Endothelial cell of umbilical vein (primary cell): ENCODE data around the gene CUX1. TPM values are rescaled to one million over a fixed set of nuclear protein-coding genes. Genes with fewer than 3 reads are reported as not detected.

Experiments
- BruUV-seq: library from RNA; stranded (reverse); fragments of 400-500 nt; replicated peaks from 2 replicates; lab custom pipeline; 2021; lab: Mats Ljungman, UMichigan
- CTCF ChIA-PET: fragments of 300-600, 350-600 bp; sonication (Branson Sonifier 250); formaldehyde crosslinking; loops from one replicate; lab custom pipeline; 2021; ENCODE audit warnings: antibody characterized with exemption, inconsistent platforms; lab: Charles Lee
- POLR2A ChIA-PET: fragments of 300-600, 350-600 bp; sonication (Branson Sonifier 250); formaldehyde crosslinking; loops from one replicate; lab custom pipeline; 2021; ENCODE audit warnings: antibody characterized with exemption, inconsistent platforms; lab: Charles Lee
- DNase-seq: peaks from one replicate; pipeline ENCODE4 v3.0.0-alpha.2; 2011; ENCODE audit warnings: low read depth, low spot score
- FAIRE-seq: peaks from 2 replicates; lab custom pipeline; 2011; peaks lifted over from hg19 to GRCh38; lab: Jason Lieb, UNC
- H2AFZ ChIP-seq: 2 replicates; pipeline ENCODE4 v1.6.0; 2012; ENCODE audit warnings: low read depth, low read length, control low read depth, inconsistent platforms
- H3K27ac ChIP-seq: 2 replicates; pipeline ENCODE4 v1.5.1; 2011; ENCODE audit warnings: low read depth, mild to moderate bottlenecking, control low read depth, low read length, moderate library complexity; ENCODE audit not compliant: insufficient read depth
- H3K27me3 ChIP-seq, 2 experiments: 2 replicates each; pipeline versions ENCODE4 v1.6.0 to v1.6.1; 2011; ENCODE audit warnings: low read length in 2 of 2, mixed read lengths in 1 of 2; ENCODE audit not compliant: control insufficient read depth in 2 of 2, insufficient read depth in 2 of 2
- H3K36me3 ChIP-seq, 2 experiments: 2 replicates in 1 of 2; 3 replicates in 1 of 2; pipeline ENCODE4 v1.5.1; 2011; ENCODE audit warnings: low read length in 2 of 2, mild to moderate bottlenecking in 1 of 2, moderate library complexity in 1 of 2; ENCODE audit not compliant: control insufficient read depth in 2 of 2, insufficient read depth in 2 of 2; ENCODE audit errors: extremely low read depth in 1 of 2
- H3K4me1 ChIP-seq: 3 replicates; pipeline ENCODE4 v1.5.1; 2011; ENCODE audit warnings: mild to moderate bottlenecking, low read length; ENCODE audit not compliant: control insufficient read depth, insufficient read depth; ENCODE audit errors: extremely low read depth
- H3K4me2 ChIP-seq: 2 replicates; pipeline ENCODE4 v1.6.1; 2011; ENCODE audit warnings: low read length, control low read depth, mixed read lengths; ENCODE audit not compliant: insufficient read depth
- H3K4me3 ChIP-seq, 3 experiments: fragments of 200-600 bp in 1 of 3; sonication (generic), shearing (Covaris generic) in 1 of 3; replicated peaks in 1 of 3; 2 replicates each; pipeline ENCODE4 v1.5.1; 2011 to 2016; ENCODE audit warnings: control low read depth in 3 of 3, low read length in 3 of 3, mild to moderate bottlenecking in 2 of 3, inconsistent platforms in 1 of 3, low read depth in 1 of 3, moderate library complexity in 1 of 3; ENCODE audit not compliant: insufficient read depth in 1 of 3
- H3K79me2 ChIP-seq: 2 replicates; pipeline ENCODE4 v1.6.0; 2012; ENCODE audit warnings: low read length, inconsistent platforms; ENCODE audit not compliant: control insufficient read depth, insufficient read depth
- H3K9ac ChIP-seq: replicated peaks from 2 replicates; pipeline ENCODE3; 2011; ENCODE audit warnings: low read length, control low read depth; ENCODE audit not compliant: insufficient read depth; ENCODE audit errors: extremely low read depth
- H3K9me1 ChIP-seq: replicated peaks from 3 replicates; pipeline ENCODE4 v1.6.0; 2011; ENCODE audit warnings: mild to moderate bottlenecking, low read length; ENCODE audit not compliant: control insufficient read depth, insufficient read depth; ENCODE audit errors: extremely low read depth
- H3K9me3 ChIP-seq: replicated peaks from 2 replicates; pipeline ENCODE4 v1.5.1; 2012; ENCODE audit warnings: low read length, inconsistent platforms; ENCODE audit not compliant: control insufficient read depth, insufficient read depth
- H4K20me1 ChIP-seq: replicated peaks from 2 replicates; pipeline ENCODE3; 2011; ENCODE audit warnings: mild to moderate bottlenecking, low read length; ENCODE audit not compliant: control insufficient read depth, insufficient read depth; ENCODE audit errors: extremely low read depth
- CTCF ChIP-seq, 2 donors: IDR thresholded peaks; 1 replicate in 1 of 2; 2 replicates in 1 of 2; pipeline ENCODE4 v1.5.1; 2011; ENCODE audit warnings: low read length in 2 of 2, mild to moderate bottlenecking in 2 of 2, moderate library complexity in 2 of 2, control low read depth in 1 of 2, inconsistent platforms in 1 of 2, low read depth in 1 of 2; ENCODE audit not compliant: insufficient read depth in 1 of 2; ENCODE audit errors: extremely low read depth in 1 of 2
- EZH2 ChIP-seq: IDR thresholded peaks from 2 replicates; pipeline ENCODE4 v1.6.1; 2012; ENCODE audit warnings: borderline replicate concordance, low read depth, mild to moderate bottlenecking, moderate library complexity, low read length, inconsistent platforms; ENCODE audit not compliant: severe bottlenecking
- FOS ChIP-seq: IDR thresholded peaks from 2 replicates; pipeline ENCODE4 v1.6.1; 2011; ENCODE audit warnings: mild to moderate bottlenecking, low read length, moderate library complexity, borderline replicate concordance; ENCODE audit not compliant: insufficient read depth
- GATA2 ChIP-seq: IDR thresholded peaks from 2 replicates; pipeline ENCODE4 v1.7.0; 2011; ENCODE audit warnings: low read depth, mild to moderate bottlenecking, moderate library complexity, mixed read lengths, low read length; ENCODE audit not compliant: insufficient read length, insufficient read depth
- JUN ChIP-seq: IDR thresholded peaks from 2 replicates; pipeline ENCODE4 v1.6.1; 2011; ENCODE audit warnings: borderline replicate concordance, low read depth; ENCODE audit not compliant: insufficient read length, insufficient read depth
- MAX ChIP-seq: IDR thresholded peaks from 2 replicates; pipeline ENCODE4 v1.6.1; 2011; ENCODE audit not compliant: insufficient read depth, insufficient read length
- MYC ChIP-seq: IDR thresholded peaks from one replicate; pipeline ENCODE4 v1.6.1; 2011; ENCODE audit warnings: mild to moderate bottlenecking, low read depth, low read length
- POLR2A ChIP-seq: IDR thresholded peaks from 2 replicates; pipeline ENCODE4 v1.6.1; 2012; ENCODE audit warnings: low read depth, mild to moderate bottlenecking, control low read depth, low read length
- POLR2AphosphoS5 ChIP-seq: IDR thresholded peaks from 2 replicates; pipeline ENCODE4 v1.6.1; 2012; ENCODE audit warnings: low read depth, mild to moderate bottlenecking, control low read depth, low read length, moderate library complexity; ENCODE audit not compliant: insufficient read depth
- dilution Hi-C: fragments of 300-500 bp; cut with MboI; formaldehyde crosslinking; loops from one replicate; pipeline ENCODE4 v1.15.0; 2019; ENCODE audit warnings: low sequenced_read_pairs; ENCODE audit not compliant: extremely low pct_ligation_motif_present
- intact Hi-C: fragments of 100-400 bp; cut with micrococcal nuclease; formaldehyde crosslinking; loops from one replicate; pipeline ENCODE4 v1.10.0; 2022
- polyA plus RNA-seq, 4 experiments: library from polyadenylated mRNA; depleted of rRNA in 3 of 4; stranded (reverse) in 3 of 4; unstranded in 1 of 4; fragments of >200 nt; gene quantifications; 2 replicates each; pipeline versions ENCODE4 v1.2.1 to v1.2.3, GENCODE V29; 2011 to 2012; ENCODE audit warnings: missing spikeins in 1 of 4
- total RNA-seq: library from RNA; stranded (reverse); gene quantifications from 2 replicates; pipeline ENCODE4 v1.2.3, GENCODE V29; 2021

The CUX1 gene
- total and polyA plus RNA-seq, 2 donors (not counting 3 experiments of a cell fraction or from before 2014, with no cell fraction given) = 13.8 to 49.8 TPM

DNA sequence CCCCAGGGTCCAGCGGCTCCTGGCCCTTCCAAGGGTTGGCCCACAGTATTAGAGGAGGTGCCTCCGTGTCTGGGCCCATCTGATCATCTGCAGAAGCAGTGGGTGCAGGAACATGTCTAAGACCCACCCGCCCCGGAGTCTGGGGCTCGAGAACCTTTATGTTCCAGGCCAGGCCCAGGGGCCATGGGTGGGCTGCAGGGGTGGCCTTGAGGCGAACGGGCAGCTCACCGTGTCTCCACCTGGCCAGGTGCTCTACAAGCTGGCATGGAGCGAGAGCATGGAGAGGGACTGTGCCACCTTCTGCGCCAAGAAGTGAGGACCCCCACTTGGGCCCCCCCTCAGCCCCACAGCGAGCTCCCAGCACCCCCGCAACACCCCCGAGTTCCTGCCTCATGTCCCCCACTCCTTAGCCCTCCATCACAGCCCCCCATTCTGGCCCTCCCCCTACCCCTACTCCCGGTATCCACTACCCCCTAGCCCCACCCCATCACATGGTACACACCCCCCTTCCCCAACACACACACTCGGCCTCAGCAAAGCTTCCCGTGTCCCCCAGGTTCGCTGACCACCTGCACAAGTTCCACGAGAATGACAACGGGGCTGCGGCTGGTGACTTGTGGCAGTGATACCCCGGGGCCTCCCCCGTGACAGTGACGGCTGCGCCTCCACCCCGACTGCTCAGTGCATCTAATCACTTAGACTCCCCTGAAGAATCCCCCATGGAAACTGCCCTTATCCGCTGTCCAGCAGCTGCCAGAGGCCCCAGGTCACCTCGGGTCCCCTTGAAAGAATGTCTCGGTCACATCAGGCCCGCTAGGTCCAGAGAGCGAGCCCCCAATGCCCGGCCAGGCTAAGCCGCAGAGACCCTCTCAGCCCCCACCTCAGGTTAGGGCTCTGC lies 465.3 kb downstream of the CUX1 start:
- H4K20me1 ChIP-seq = no peaks in the 10 kb centered on the region
- no peak overlapping the region for H3K4me3 ChIP-seq
- H3K9me3 ChIP-seq = no peaks in the 10 kb centered on the region
- no peak overlapping the region for H2AFZ ChIP-seq
- BruUV-seq = no TSS peak
- intact Hi-C loops (no loop called here), dilution Hi-C loops (no loop called here)
- DNase-seq (no peak), FAIRE-seq (no peak)
- no peaks in the 10 kb centered on the region for H3K36me3 ChIP-seq
- no peak overlapping the region for H3K4me2 ChIP-seq
- POLR2A ChIA-PET = no interaction called here
- peaks cover 0 to 5% of the 10 kb centered on the region in 2 experiments for H3K27me3 ChIP-seq
- no peaks in the 10 kb centered on the region for H3K9me1 ChIP-seq
- TF ChIP-seq POLR2A (no peak), MAX (no peak), EZH2 (no peak), POLR2AphosphoS5 (no peak), MYC (no peak), GATA2 (no peak), CTCF (IDR thresholded peaks at IDR 0.05; ENCODE audit: extremely low read depth in 1 of 2, insufficient read depth in 1 of 2, low read depth in 1 of 2, low read length in 2 of 2) (no peak), JUN (no peak), FOS (no peak)
- H3K27ac ChIP-seq = no peak overlapping the region
- H3K4me1 ChIP-seq = peaks cover 10% of the 10 kb centered on the region
- CTCF ChIA-PET = interaction anchor here (1.4 to 1.6 kb wide), 2 partner anchors 39 to 739 kb away, joined by 3 read pairs; no protein-coding TSS in a partner anchor
- H3K79me2 ChIP-seq = no peaks in the 10 kb centered on the region
- H3K9ac ChIP-seq = no peak overlapping the region
